ENCODE results near the gene RNH1. TPM values are rescaled to one million over a fixed set of nuclear protein-coding genes. Genes with fewer than 3 reads are reported as not detected.
A peak's percentile ranks its signal among the peaks of the same experiment; 100 is the strongest.

RNH1 gene
- total and polyA plus RNA-seq, 2 of the 8 experiments (the other 6 are each of a cell fraction or from before 2014, with no cell fraction given), result 48.7 to 49.8 TPM

DNA sequence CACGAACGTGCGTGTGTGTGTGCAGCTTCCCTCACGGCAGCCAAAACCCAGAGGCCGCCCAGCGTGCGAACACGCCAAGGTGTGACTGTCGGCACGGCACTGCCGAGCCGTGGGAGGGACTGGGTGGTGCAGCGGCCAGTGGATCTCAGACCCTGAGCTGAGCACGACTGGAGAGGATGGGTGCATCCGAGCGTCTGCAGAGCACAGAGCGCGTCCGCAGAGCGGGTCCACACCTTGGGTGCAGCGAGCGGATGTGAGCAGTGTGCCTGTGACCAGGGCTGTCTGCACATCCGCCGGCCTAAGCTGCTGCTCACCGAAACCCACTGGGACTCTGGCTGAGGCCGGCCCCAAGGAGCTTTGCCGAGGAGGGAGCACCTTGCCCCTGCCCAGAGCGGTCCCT, 34.2 kb downstream of the RNH1 start:
- 96% methylated on average over 28 of the region's 28 CpGs; no CpG with 5 or more reads in 1 of the 2 experiments for WGBS, 2 experiments (ENCODE audit: extremely low coverage in 1 of 2, insufficient coverage in 1 of 2, insufficient read length in 1 of 2, insufficient replicate concordance in 2 of 2, low coverage in 1 of 2, low lambda C conversion rate in 2 of 2, missing lambda C conversion rate in 1 of 2)
- peaks cover 7 to 42% of the 10 kb centered on the region in 2 experiments for H3K79me2 ChIP-seq (ENCODE audit: control insufficient read depth in 1 of 2, insufficient read depth in 2 of 2, low read length in 2 of 2)
- peaks cover 0 to 9% of the 10 kb centered on the region in 2 experiments for H4K20me1 ChIP-seq (replicated peaks in 1 of 2; ENCODE audit: control insufficient read depth in 1 of 2, insufficient read depth in 2 of 2, low read length in 2 of 2)
- H3K4ac ChIP-seq (replicated peaks; ENCODE audit: insufficient read length, low read depth, low read length), result no peak overlapping the region
- H3K18ac ChIP-seq (ENCODE audit: extremely low read depth, low read length), result no peak overlapping the region; the same call in 1 of the 2 replicates
- peak overlapping the region; percentile 35; the same call in 1 of the 2 replicates for H2BK5ac ChIP-seq (ENCODE audit: low read depth, low read length)
- H4K91ac ChIP-seq (replicated peaks; ENCODE audit: insufficient read length, low read length), result peak overlapping the region; percentile 42
- H2BK12ac ChIP-seq (ENCODE audit: low read depth, low read length), result no peak overlapping the region
- no peak overlapping the region for H3K4me3 ChIP-seq (ENCODE audit: extremely low read depth in 1 of 4, insufficient read depth in 2 of 4, low read depth in 3 of 4, low read length in 4 of 4)
- peaks cover 0 to 10% (median 6%) of the 10 kb centered on the region in 4 experiments; a peak in 6 of 7 replicates for H3K4me1 ChIP-seq (replicated peaks in 1 of 4; ENCODE audit: control insufficient read depth in 3 of 4, insufficient read depth in 4 of 4, low read length in 3 of 4)
- no peaks in the 10 kb centered on the region for H3K23me2 ChIP-seq (ENCODE audit: low read depth, low read length)
- no peak for FAIRE-seq
- peak in 1 of 2 experiments; percentile 45 for DNase-seq (ENCODE audit: low read depth in 1 of 2, low spot score in 2 of 2)
- no peak overlapping the region for H3K14ac ChIP-seq (ENCODE audit: insufficient read length)
- H3K9ac ChIP-seq (replicated peaks in 1 of 4; ENCODE audit: extremely low read depth in 1 of 4, low read depth in 3 of 4, low read length in 3 of 4), result no peak overlapping the region
- no peaks in the 10 kb centered on the region for H3K9me3 ChIP-seq (ENCODE audit: insufficient read depth in 2 of 2, low read depth in 1 of 2, low read length in 1 of 2)
- POLR2A ChIA-PET (ENCODE audit: partially characterized antibody), result interaction anchor here (0.5 to 2.0 kb wide), 7 partner anchors 18 to 74 kb away, joined by 3 to 6 read pairs (median 5); partner anchors contain the start of gene RNH1
- no peak overlapping the region for H3K27ac ChIP-seq (ENCODE audit: low read depth, low read length)
- H2BK120ac ChIP-seq (replicated peaks; ENCODE audit: low read depth, low read length), result no peak overlapping the region
- no peak overlapping the region for H2AK5ac ChIP-seq (ENCODE audit: low read depth, low read length)
- no peak overlapping the region for H2BK15ac ChIP-seq (ENCODE audit: low read length)
- no peak overlapping the region for H4K5ac ChIP-seq (ENCODE audit: insufficient read length, low read depth, low read length)
- peaks cover 0 to 7% (median 2%) of the 10 kb centered on the region in 4 experiments; a peak in 2 of 8 replicates for H3K36me3 ChIP-seq (ENCODE audit: control insufficient read depth in 2 of 4, insufficient read depth in 4 of 4, low read length in 3 of 4)
- no peak overlapping the region for H2BK20ac ChIP-seq (ENCODE audit: low read length)
- no peaks in the 10 kb centered on the region for H3K27me3 ChIP-seq (replicated peaks in 1 of 4; ENCODE audit: control insufficient read depth in 3 of 4, extremely low read depth in 1 of 4, insufficient read depth in 3 of 4, low read length in 3 of 4)
- H4K8ac ChIP-seq (ENCODE audit: extremely low read depth, insufficient read depth, low read length), result no peak overlapping the region
- no peak overlapping the region for H3K23ac ChIP-seq (ENCODE audit: insufficient read length)
- H3K4me2 ChIP-seq (ENCODE audit: insufficient read depth in 1 of 2, low read depth in 2 of 2, low read length in 2 of 2), result no peak overlapping the region
- CTCF ChIA-PET (ENCODE audit: partially characterized antibody), result interaction anchor here (0.6 to 4.0 kb wide), 16 partner anchors 9 to 109 kb away, joined by 3 to 32 read pairs (median 5); partner anchors contain the start of gene PTDSS2
- H3K56ac ChIP-seq (replicated peaks; ENCODE audit: insufficient read length, low read depth, low read length), result no peak overlapping the region
- no peak overlapping the region for H2AFZ ChIP-seq (ENCODE audit: low read length)
- H3K79me1 ChIP-seq (ENCODE audit: low read depth, low read length), result peaks cover 16% of the 10 kb centered on the region
- TF ChIP-seq SP2 (IDR thresholded peaks at IDR 0.05; ENCODE audit: low read length) (no peak), MAFK (IDR thresholded peaks at IDR 0.05; ENCODE audit: low read depth, low read length) (no peak), ZNF274 (IDR thresholded peaks at IDR 0.05; ENCODE audit: borderline replicate concordance, extremely low read depth, low read length) (no peak), TEAD4 (IDR thresholded peaks at IDR 0.05; ENCODE audit: low read depth, low read length) (no peak), CEBPB (IDR thresholded peaks at IDR 0.05; ENCODE audit: low read depth, low read length) (no peak), CHD2 (IDR thresholded peaks at IDR 0.05; ENCODE audit: low read length) (no peak), POU5F1 (IDR thresholded peaks at IDR 0.05; ENCODE audit: low read depth, low read length) (no peak), PHF8 (conservative IDR thresholded peaks at IDR 0.05; ENCODE audit: low read depth, low read length) (no peak), CREB1 (IDR thresholded peaks at IDR 0.05) (no peak)
- TF ChIP-seq, protein P1, sequence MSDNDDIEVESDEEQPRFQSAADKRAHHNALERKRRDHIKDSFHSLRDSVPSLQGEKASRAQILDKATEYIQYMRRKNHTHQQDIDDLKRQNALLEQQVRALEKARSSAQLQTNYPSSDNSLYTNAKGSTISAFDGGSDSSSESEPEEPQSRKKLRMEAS (IDR thresholded peaks at IDR 0.05), result no peak
- TF ChIP-seq, protein P2, sequence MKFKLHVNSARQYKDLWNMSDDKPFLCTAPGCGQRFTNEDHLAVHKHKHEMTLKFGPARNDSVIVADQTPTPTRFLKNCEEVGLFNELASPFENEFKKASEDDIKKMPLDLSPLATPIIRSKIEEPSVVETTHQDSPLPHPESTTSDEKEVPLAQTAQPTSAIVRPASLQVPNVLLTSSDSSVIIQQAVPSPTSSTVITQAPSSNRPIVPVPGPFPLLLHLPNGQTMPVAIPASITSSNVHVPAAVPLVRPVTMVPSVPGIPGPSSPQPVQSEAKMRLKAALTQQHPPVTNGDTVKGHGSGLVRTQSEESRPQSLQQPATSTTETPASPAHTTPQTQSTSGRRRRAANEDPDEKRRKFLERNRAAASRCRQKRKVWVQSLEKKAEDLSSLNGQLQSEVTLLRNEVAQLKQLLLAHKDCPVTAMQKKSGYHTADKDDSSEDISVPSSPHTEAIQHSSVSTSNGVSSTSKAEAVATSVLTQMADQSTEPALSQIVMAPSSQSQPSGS (IDR thresholded peaks at IDR 0.05; ENCODE audit: low read length), result no peak
- TF ChIP-seq, protein P3, sequence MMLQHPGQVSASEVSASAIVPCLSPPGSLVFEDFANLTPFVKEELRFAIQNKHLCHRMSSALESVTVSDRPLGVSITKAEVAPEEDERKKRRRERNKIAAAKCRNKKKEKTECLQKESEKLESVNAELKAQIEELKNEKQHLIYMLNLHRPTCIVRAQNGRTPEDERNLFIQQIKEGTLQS (IDR thresholded peaks at IDR 0.05; ENCODE audit: insufficient read depth, low read depth, low read length), result no peak

Measured in H1 (cell line).